ENCODE measurements around the gene BST1. TPM values are rescaled to one million over a fixed set of nuclear protein-coding genes. Genes with fewer than 3 reads are reported as not detected.

BST1 gene, protein sequence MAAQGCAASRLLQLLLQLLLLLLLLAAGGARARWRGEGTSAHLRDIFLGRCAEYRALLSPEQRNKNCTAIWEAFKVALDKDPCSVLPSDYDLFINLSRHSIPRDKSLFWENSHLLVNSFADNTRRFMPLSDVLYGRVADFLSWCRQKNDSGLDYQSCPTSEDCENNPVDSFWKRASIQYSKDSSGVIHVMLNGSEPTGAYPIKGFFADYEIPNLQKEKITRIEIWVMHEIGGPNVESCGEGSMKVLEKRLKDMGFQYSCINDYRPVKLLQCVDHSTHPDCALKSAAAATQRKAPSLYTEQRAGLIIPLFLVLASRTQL
- 0.80 TPM in 1 of 2 replicates, not detected in the other for total RNA-seq (2014; rRNA removed; shearing (Covaris generic))

DNA sequence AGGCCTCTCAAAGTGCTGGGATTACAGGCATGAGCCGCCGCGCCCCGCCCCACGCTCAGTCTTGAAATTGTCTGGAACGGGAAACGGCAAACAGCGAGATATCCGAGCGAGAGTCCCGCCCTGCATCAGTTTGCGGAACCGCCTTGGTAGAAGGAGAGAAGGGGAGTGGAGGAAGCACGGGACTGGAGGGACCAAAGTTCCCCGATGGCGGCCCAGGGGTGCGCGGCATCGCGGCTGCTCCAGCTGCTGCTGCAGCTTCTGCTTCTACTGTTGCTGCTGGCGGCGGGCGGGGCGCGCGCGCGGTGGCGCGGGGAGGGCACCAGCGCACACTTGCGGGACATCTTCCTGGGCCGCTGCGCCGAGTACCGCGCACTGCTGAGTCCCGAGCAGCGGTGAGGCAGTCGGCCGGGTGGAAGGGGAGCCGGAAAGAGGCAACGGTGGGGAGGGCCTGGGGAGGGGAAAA is at the start of gene BST1:
BST1 (plus strand) TSS at position 125 of the 463 bp plus-strand sequence; CDS start at position 205, 80 bp downstream.
- in situ Hi-C loops (cut with HindIII; ENCODE audit: low sequenced_read_pairs): no loop called here
- DNase-seq (ENCODE audit: low spot score): no peak

DNA sequence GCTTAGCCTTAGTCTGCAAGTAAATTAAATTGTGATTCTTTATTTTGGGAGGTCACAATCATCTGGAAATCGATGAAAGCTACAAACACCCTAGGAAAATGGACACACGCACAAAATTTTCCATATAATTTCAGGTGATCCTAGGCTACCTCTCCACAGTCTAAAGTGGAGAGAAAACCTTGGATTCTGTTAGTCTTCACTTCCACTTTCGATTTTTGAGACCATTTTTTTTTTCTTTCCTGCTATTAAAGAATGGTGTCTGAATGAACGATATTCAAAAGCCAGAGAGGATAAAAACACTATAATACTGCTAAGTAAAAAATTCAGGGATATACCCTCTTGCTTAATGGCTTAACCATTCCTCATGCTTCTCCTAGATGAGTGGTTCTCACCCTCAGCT is 49.4 kb upstream of the BST1 start:
- in situ Hi-C loops (cut with HindIII; ENCODE audit: low sequenced_read_pairs): no loop called here

DNA sequence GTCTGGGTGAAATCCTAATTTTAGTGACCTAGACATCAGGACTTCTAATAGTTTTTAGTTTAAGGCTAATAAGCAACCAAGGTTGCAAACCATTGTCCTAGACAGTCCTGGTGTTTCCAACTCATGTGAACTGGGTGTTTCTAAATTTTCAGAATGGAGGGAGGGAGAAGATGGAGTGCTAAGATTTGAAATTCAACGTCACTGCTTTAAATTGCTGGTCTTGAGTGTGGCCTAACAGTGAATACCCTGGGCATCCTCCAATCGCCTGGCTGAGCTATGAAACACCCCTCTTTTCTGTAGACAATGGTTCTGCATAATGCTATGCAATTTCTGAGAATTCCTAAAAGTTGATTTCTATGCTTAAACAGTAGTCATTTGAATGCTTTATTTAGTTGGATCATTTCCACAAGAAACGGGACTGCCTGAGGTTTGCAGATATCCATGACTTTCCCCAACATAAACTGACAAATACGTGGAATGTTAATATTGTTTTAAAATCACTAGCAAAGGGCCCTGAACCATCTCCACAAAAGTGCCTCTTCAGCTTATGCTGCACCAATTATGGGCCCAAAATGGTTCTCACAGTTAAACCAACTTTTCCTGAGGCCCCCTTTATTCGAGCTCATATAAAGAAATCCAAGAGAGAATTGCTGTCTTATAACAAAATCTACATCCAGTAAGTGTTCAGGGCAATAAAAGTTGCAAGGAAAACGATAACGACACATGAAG is 48.8 kb upstream of the BST1 start:
- DNase-seq (ENCODE audit: low spot score): peak; percentile 65
- in situ Hi-C loops (cut with HindIII; ENCODE audit: low sequenced_read_pairs): no loop called here

More for the DNA sequence above, 49.4 kb upstream of the BST1 start:
- DNase-seq (ENCODE audit: low spot score): no peak

DNA sequence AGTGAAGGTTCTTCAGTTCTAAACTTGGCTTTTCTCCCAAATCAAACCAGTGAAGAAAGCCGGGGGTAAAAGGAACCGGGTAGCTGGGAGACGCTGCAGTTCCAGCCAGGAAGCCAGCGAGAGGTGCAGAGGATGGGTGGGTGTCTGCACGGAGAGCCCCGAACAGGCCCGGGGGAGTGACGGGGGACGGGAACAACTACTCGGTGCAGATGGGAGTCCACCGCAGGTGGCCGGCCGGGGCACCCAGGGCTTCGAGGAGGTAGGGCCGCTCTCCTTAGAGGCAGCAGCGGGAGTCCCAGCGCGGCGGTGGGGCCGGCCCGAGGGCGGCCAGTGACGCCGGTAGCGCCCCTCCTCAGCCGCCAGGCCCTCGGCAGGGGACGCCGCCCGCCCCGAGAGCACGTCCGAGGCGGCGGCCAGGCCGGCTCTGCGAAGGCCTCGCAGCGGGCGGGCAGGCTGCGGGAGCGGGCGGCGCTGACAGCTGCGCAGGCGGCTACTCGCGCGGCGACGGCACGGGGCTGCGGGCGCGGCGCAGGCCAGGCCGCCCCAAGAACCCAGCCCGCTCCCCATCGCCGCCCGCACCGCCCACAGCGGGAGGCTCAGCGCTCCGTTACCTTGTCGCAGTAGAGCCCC is 48.2 kb upstream of the BST1 start:
- no peak for DNase-seq (ENCODE audit: low spot score)
- in situ Hi-C loops (cut with HindIII; ENCODE audit: low sequenced_read_pairs): no loop called here

DNA sequence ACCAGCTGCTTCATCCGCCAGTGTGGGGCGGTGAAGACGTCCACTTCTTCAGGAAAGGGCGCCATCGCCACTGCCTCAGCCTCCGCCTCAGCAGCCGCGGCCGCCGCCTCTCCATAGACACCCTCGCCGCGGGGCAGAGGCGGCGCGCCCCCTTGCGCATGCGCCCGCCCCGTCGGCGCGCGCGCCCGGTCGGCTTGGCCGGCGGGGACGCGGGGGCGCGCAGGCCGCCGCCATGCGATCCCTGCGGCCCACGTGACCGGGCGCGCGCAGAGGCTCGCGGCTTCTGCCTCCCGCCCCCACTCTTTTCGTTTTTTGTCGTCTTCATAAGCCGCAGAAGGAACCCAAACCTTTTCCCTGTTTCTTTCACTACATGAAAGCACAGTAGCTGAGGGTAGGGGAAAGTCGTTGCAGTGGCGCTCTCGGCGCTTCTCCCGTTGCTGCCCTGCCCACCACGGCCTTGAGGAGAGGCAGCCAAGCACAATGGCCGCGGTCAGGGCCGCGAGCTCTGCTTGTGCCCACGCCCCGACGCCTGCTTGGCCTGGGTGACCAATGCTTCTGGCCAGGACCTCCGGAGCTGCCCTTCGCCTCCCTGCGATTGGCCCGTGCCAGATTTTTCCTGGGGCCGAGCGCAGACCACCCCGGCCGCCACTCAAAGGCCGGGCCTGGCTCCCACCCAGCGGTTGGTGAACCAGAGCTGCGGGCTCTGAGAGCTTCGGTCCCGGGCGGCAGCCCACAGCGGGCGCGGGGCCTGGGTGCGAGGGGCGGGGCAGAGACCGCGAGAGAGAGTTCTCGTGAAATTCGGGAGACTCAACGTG is 47.4 kb upstream of the BST1 start, which contains the start of gene FBXL5:
FBXL5 (minus strand) TSS at position 135 of the 815 bp plus-strand sequence; CDS start at position 65, 70 bp downstream.
- in situ Hi-C loops (cut with HindIII; ENCODE audit: low sequenced_read_pairs): no loop called here
- peak; percentile 79 for DNase-seq (ENCODE audit: low spot score)

DNA sequence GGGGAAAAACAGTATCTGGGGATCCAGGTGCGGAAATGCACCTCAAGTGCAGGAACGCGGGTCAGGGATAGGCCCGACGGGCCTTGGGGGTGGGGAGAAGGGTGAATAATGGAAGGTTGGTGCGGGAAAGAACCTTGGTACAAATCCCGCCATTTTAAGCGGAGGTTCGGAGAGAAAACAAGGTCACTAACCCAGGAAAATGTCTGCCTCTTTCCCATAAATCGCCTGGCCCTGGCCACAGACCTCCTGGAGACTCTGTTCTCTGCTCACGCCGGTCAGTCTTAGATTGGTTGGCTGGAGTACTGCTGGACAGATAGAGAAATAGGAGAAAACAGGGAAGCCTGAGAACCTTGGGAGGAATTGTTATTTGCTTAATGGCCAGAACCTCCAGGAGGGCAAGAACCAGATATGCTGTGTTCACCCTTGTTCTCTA is 46.8 kb upstream of the BST1 start:
- DNase-seq (ENCODE audit: low spot score): peak; percentile 71
- in situ Hi-C loops (cut with HindIII; ENCODE audit: low sequenced_read_pairs): no loop called here

DNA sequence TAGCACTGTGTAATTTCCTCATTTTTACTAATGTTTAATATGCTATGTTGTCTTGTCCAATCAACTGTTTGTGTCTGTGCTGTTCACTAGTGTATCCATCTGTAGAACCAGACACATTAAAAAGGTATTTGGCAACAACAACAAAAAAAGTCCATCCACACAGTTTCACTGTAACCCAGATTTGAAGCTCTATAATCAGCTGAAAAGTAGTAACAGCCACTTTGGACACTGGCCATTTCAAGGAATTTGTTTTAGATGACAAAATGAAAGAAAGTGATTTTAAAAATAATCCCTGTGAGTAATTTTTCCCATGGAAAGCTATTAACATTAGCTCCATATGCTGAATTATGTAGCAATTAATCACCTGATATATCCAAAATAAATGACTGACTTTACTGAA is 45.5 kb upstream of the BST1 start:
- in situ Hi-C loops (cut with HindIII; ENCODE audit: low sequenced_read_pairs): no loop called here
- no peak for DNase-seq (ENCODE audit: low spot score)

DNA sequence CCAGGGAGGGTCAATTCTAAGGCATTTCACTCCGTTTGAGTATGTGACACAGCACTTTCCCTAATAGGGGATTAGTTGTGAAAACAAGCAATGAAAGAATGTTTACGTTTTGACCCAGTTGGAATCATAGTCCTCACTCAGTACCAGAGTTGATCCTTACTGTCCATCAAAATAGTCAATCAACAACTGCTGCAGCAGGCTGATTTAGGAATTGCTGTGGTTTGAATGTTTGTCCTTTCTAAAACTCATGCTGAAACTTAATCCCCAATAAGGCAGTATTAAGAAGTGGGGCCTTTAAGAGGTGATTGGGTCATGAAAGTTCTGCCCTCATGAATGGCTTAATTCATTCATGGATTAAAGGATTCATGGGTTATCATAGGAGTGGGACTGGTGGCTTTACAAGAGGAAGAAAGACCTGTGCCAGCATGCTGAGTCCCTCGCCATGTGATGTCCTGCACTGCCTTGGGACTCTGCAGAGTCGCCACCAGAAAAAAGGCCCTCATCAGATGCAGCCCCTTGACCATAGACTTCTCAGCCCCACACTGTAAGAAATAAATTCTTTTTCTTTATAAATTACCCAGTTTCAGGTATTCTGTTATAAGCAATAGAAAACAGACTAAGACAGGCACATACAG is 44.6 kb upstream of the BST1 start:
- in situ Hi-C loops (cut with HindIII; ENCODE audit: low sequenced_read_pairs): no loop called here
- DNase-seq (ENCODE audit: low spot score): no peak

DNA sequence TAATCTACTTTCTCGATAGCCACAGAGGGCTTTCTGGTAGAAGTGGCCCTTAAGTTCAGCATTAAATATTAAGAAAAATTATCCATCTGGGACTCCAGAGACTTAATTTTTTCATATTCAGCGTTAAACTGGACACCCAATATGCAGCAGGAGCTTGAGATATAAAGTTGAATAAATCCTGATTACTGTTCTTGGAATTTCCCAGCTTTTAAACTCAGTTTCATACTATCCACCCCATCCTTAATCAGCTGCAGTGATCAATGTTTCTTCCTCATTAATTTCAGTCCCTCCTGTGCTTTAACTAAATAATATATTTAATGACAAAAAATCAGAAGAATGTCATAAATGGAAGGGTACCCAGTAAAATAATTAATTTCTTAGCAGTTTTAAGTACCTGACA is 44.1 kb upstream of the BST1 start:
- in situ Hi-C loops (cut with HindIII; ENCODE audit: low sequenced_read_pairs): no loop called here
- no peak for DNase-seq (ENCODE audit: low spot score)

DNA sequence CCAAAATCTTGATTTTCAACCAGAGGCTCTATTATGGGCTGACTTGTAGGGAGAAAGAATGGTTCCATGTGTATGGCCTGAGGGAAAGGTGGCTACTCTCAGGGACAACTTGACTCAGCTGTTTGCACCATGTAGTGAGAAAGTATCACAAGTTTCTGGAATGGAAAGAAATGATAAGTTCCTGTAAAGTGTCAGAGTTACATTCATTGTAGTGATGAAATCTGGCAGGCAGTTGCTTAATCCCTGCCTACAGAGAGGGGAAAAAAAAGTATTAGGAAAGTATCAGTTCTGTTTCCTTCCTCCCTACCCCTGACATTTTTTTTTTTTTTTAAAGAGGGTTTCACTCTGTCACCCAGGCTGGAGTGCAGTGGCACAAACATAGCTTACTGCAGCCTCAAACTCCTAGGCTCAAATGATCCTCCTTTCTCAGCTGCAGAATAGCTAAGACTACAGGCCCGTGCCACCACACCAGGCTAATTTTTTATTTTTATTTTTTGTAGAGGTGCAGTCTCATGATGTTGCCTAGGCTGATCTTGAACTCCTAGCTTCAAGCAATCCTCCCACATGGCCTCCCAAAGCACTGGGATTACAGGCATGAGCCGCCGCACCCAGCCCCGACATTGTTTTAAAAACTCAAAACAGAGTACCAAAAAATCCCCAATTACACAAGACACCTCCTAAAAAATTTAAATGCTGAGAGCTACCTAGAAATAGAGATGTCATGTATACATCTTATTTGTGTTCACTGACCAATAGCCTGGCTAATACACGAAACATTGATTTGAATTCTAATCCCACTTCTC is 42.9 kb upstream of the BST1 start:
- in situ Hi-C loops (cut with HindIII; ENCODE audit: low sequenced_read_pairs): no loop called here
- no peak for DNase-seq (ENCODE audit: low spot score)

DNA sequence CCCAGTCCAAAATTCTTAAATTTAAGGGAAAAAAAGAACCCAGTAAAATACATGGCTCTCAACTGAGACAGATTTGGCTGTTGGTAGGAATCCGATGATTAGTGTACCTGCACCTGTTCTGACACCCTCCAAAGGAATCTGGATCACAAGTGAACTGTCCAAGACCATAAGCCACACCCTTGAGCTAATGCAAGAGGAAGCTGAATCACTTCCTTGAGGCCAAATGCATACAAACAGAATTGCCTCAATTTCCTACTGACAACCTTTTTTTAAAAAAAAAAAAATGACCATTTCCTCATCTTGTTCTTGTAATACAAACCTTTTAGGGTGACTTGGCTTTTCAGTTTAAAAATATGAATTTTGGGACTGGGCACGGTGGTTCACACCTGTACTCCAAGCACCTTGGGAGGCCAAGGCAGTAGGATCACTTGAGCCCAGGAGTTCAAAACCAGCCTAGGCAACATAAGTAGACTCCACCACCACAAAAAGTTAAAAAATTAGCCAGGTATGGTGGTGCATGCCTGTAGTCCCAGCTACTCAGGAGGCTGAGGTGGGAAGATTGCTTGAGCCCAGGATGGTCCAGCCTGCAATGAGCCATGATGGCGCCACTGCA is 37.0 kb upstream of the BST1 start:
- in situ Hi-C loops (cut with HindIII; ENCODE audit: low sequenced_read_pairs): no loop called here
- no peak for DNase-seq (ENCODE audit: low spot score)

DNA sequence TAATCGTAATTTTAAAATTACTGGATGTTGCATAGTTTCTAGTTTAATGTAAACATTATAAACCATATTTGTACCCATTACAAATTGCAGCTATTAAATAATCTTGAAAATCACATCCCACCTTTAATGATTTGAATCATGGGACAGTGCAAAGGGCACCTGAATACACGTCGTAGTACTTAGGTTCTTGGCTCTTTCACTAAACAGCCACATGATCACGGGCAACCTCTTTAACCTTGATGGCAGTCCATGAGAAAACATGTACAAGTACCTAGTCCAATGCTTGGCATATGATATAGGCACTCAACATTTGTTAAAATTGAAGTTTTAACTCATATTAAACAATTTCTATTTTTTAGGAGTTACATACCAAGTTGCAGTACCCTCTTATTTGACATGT is 35.9 kb upstream of the BST1 start:
- DNase-seq (ENCODE audit: low spot score): no peak
- in situ Hi-C loops (cut with HindIII; ENCODE audit: low sequenced_read_pairs): no loop called here

DNA sequence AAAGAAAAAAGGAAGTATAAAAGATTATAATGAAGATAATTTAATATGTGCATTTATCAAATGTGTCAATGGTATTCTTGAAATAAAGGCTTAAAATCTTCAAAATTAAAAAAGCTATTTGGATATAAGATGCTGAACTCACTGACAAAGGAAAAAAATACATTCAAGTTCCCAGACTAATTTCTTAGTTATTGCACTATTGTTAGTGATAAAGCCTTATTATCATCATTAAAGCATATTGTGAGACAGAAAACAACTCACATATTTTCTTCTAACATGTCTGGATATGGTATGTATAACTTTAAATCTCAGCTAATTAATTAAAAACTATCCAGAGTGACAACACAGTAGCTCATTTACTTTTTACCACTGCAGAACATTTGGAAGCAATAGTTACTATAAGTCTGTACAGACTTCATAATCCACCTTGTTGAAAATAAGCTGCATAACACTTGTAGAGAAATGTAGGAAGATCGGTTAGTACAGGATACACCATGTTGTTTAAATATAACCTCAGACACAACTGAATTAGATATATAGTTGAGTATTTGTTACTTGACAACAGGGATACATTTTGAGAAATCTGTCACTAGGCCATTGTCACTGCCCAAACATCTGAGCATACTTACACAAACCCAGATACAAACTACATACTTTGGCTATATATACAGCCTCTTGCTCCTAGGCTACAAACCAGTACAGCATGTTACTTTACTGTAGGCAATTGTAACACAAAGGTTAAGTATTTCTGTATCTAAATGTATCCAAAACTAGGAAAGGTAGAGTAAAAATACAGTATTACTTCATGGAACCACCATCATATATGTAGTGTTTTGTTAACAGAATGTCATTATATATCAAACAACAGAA is 34.1 kb upstream of the BST1 start:
- no peak for DNase-seq (ENCODE audit: low spot score)
- in situ Hi-C loops (cut with HindIII; ENCODE audit: low sequenced_read_pairs): no loop called here

DNA sequence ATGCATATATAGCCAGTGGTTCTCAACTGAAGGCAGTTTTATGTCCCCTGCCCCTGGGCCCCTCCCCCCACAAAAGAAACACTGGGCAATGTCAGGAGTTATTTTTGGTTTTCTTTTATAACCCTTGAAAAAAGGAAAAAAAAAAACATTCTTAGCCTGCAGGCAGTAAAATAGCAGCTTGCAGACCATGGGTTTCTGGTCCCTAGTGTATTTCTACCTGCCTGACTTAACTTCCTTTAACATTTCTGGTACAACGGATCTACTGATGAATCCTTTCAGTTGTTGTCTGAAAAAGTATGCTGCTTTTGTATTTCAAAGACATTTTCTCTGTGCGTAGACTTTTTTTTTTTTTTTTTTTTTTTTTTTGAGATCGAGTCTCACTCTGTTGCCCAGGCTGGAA is 32.3 kb upstream of the BST1 start:
- DNase-seq (ENCODE audit: low spot score): no peak
- in situ Hi-C loops (cut with HindIII; ENCODE audit: low sequenced_read_pairs): no loop called here

DNA sequence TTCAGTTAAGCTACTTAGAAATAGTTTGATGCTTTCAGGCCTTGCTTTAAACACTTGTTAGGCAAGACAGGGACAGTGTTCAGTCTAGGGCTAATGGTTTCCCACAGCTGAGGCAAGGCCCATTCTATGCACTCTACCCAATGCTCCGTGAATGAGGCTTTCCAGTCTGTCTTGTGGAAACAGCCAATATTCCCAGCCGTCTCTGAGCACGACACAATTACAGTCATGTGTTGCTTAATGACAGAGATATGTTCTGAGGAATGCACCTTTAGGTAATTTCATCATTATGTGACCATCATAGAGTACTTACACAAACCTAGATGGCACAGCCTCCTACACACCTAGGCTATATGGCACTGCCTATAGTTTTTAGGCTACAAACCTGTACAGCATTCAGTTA is 30.8 kb upstream of the BST1 start:
- in situ Hi-C loops (cut with HindIII; ENCODE audit: low sequenced_read_pairs): no loop called here
- no peak for DNase-seq (ENCODE audit: low spot score)

DNA sequence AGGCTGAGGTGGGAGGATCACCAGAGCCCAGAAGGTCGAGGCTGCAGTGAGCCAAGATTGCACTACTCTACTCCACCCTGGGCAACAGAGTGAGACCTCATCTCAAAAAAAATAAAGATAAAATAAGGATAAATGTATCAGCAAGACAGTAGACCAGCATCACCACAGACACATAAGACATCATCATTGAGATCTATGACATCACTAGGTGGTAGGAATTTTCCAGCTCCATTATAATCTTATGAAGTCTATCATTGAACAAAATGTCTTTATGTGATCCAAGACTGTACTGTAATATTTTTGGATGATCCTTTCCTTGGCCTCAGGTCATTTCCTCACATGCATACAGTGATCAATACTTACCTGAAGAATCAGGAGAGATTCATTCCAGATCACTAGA is 29.5 kb upstream of the BST1 start:
- no peak for DNase-seq (ENCODE audit: low spot score)
- in situ Hi-C loops (cut with HindIII; ENCODE audit: low sequenced_read_pairs): no loop called here

DNA sequence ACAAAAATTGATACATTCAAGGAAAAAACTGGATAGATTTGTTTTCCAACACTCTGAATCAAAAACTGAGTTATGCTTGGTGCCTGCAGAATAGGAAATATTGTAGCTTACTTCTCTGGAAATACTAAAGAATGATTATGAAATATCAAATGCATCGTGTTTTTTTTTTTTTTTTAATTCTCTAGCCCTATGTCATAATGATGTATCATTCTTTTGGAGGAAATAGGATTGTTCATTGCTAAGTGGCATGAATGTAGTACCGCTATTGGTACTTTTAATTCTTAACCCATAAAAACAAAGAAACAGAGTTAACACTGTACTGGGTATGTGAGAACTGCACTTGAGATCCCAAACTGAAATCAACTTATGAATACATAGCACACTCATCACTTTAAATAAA is 28.8 kb upstream of the BST1 start:
- in situ Hi-C loops (cut with HindIII; ENCODE audit: low sequenced_read_pairs): no loop called here
- DNase-seq (ENCODE audit: low spot score): no peak

Data from G401 (cell line).